ENCODE measurements around the gene FAM90A26.
A peak's percentile ranks its signal among the peaks of the same experiment; 100 is the strongest.
"Not testable (repeated sequence)": the region's sequence is repeated elsewhere in the genome, so short reads cannot be mapped to it uniquely, and the experiment has no call there.

- TF ChIP-seq, protein P1, sequence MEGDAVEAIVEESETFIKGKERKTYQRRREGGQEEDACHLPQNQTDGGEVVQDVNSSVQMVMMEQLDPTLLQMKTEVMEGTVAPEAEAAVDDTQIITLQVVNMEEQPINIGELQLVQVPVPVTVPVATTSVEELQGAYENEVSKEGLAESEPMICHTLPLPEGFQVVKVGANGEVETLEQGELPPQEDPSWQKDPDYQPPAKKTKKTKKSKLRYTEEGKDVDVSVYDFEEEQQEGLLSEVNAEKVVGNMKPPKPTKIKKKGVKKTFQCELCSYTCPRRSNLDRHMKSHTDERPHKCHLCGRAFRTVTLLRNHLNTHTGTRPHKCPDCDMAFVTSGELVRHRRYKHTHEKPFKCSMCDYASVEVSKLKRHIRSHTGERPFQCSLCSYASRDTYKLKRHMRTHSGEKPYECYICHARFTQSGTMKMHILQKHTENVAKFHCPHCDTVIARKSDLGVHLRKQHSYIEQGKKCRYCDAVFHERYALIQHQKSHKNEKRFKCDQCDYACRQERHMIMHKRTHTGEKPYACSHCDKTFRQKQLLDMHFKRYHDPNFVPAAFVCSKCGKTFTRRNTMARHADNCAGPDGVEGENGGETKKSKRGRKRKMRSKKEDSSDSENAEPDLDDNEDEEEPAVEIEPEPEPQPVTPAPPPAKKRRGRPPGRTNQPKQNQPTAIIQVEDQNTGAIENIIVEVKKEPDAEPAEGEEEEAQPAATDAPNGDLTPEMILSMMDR (IDR thresholded peaks at IDR 0.05), result not testable (repeated sequence)
- TF ChIP-seq POLR2AphosphoS5 (IDR thresholded peaks at IDR 0.05) (peak; percentile 32 to 35), POLR2A (IDR thresholded peaks at IDR 0.05) (peak in 3 of 4 donors; percentile 38 to 51 (median 50))
Observed at GRCh38 chr4:9152180-9153007, 17.8 kb upstream of the FAM90A26 start.

All from upper lobe of left lung (tissue), 4 donors.